Measurements from ENCODE around the gene GPR162. TPM values are rescaled to one million over a fixed set of nuclear protein-coding genes. Genes with fewer than 3 reads are reported as not detected.

The GPR162 gene
- polyA plus RNA-seq (2013, experiment 1 of 2; ENCODE audit: insufficient read length): 8.0 TPM
- 7.7 TPM for polyA plus RNA-seq (2013, experiment 2 of 2; ENCODE audit: insufficient read length)

- peak; percentile 61 for DNase-seq
Measured at GRCh38 chr12:6821591-6822425, at the start of gene GPR162. GPR162 (plus strand) TSS chr12:6821821; CDS start chr12:6823899, 2,078 bp downstream.

DNA sequence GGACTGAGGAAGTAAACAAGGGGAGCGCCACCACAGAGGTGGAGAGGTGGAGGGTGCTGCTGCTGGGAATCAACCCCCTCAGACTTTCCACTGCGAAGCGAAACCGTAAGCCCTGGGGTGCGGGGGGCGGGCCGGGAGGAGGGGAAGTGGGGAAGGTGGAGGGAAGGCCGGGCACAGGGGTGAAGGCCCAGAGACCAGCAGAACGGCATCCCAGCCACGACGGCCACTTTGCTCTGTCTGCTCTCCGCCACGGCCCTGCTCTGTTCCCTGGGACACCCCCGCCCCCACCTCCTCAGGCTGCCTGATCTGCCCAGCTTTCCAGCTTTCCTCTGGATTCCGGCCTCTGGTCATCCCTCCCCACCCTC, 49.3 kb upstream of the GPR162 start, which contains the start of gene LAG3:
TSS of gene LAG3 (plus strand) at position 190 of the 365 bp plus-strand sequence. CDS start 333 bp downstream, outside the sequence.
- DNase-seq: no peak

DNA sequence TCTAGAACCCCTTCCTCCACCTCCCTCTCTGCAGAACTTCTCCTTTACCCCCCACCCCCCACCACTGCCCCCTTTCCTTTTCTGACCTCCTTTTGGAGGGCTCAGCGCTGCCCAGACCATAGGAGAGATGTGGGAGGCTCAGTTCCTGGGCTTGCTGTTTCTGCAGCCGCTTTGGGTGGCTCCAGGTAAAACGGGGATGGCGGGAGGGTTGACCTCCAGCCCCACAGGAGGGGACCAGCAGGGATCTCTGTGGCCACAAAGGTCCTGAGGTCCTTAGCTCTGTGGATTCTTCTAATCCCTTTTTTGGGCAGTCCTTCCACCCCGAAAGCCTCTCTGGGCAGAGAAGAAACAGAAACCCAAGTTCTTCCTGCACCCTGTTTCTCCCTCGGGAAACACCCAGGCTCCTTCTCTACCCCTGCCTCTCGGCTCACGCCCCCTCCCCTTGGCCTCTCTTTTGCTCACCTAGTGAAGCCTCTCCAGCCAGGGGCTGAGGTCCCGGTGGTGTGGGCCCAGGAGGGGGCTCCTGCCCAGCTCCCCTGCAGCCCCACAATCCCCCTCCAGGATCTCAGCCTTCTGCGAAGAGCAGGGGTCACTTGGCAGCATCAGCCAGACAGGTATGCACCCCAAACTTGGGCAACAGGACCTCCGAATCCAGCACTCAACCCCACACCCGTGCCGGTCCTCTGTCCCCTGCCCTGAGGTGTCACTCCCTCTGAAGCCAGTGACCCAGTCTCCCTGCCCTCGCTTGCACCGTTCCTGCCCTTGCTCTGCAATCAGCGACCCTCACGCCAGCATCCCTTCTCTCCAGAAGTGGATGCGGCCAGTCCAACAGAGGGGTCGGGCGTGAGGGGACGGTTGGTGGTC, 48.7 kb upstream of the GPR162 start:
- no peak for DNase-seq

DNA sequence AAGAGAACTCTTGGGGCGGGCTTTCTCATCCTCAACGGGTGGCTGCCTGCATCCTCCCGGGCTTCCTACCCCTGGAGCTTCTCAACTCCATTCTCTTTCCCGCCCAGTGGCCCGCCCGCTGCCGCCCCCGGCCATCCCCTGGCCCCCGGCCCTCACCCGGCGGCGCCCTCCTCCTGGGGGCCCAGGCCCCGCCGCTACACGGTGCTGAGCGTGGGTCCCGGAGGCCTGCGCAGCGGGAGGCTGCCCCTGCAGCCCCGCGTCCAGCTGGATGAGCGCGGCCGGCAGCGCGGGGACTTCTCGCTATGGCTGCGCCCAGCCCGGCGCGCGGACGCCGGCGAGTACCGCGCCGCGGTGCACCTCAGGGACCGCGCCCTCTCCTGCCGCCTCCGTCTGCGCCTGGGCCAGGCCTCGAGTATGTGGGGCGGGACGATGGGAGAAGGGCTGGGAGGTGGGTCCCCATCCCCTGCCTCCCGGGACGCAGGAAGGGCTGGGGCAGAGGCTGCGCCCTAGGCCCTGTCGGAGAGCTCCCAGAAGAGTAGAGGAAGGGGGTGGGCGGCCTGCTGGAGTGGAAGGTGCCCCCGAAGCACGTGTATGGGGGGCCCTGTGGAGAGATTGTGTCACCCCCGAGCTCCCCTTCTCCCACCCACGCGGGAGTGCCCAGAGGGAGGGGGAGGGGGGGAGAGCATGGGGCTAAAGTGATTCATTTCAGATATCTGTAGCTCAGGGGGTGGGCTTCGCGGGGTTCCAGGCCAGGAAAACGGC, 47.9 kb upstream of the GPR162 start:
- no peak for DNase-seq

- DNase-seq: no peak
Measured at GRCh38 chr12:6774499-6775062, 47.0 kb upstream of the GPR162 start.

DNA sequence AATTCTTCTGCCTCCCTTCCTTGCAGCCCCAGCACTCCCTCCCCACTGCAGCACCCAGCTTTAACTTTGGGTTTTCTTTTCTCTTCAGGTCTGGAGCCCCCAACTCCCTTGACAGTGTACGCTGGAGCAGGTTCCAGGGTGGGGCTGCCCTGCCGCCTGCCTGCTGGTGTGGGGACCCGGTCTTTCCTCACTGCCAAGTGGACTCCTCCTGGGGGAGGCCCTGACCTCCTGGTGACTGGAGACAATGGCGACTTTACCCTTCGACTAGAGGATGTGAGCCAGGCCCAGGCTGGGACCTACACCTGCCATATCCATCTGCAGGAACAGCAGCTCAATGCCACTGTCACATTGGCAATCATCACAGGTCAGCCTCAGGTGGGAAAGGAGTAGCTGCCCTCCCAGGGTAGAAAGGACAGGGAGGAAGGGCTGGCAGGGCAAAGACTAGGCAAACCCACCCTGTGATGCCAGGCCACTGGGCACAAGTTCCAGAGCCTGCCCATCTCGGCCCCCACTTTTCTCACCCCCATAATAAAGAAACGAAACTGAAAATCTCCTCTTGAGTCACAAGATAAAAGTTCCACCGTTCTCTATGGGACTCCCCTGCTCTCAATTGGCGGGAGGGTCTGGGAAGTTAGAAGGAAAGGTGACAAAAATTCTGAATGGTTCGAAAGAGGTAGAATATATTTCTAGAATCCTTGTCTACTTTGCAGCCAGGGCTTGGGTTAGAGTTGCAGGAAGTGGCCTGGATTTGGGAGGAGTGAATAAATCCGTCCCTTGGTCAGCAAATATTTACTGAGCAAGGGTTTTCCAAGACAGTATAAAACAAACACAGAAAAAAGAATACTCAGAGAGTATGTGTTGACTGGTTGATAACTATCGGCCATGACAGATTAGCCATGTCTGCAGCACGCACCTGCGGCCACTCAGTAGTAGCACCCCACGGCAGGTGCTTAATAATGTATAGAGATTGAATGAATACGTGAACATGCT, 46.1 kb upstream of the GPR162 start:
- DNase-seq: no peak

GRCh38 chr12:6777386-6777785, 44.2 kb upstream of the GPR162 start:
- DNase-seq: no peak

DNA sequence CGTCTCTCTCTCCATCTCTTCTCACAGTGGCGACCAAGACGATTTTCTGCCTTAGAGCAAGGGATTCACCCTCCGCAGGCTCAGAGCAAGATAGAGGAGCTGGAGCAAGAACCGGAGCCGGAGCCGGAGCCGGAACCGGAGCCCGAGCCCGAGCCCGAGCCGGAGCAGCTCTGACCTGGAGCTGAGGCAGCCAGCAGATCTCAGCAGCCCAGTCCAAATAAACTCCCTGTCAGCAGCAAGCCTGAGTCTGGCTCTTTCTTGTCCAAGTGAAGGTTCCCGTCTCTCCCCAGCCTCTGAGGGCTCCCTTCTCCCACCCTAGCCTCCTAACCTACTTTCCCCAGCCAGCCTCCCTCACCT, 43.4 kb upstream of the GPR162 start:
- DNase-seq: no peak

DNA sequence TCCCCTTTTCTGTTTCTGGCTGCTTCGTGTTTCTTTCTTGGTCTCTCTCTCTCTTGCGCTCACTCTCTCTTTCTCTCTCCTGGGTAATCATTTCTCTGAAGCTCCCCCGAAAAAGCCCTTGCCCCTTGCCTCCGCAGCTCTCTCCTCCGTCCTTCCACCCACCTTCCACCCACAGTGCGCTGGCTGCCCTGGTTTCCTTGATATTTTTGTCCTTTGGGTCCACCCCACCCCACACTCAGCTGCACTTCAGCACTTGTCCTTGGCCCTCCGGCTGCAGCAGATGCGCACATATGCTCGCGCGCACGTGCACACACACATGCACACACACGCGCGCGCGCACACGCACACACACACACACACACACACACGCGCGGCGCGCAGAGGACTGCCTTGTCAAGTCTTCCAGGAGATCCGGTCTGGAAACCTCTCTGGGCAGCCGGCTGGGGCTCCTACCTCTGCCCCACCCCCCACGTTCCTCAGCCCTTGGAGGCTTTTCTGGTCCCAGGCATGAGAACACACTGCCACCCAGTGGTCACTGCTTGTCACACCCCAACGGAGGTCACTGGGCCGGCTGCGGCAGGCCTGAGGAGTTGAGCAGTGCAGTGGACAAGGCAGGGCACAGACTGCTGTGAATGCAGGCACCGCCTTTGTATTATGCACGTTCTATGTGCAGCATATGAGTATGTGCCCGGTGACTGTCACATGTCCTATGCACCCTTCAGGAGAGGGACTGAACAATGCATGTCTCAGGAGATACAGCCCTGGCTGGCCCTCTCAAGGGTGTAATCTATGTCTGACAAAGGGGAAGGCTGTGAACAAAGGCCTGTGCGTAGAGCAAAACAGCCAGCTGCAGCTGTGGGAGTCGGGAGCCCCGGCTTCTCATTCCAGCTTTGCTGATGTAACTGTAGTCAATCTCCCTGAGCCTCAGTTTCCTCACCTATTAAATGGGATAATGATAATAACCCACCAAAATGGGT, 42.8 kb upstream of the GPR162 start:
- DNase-seq: peak; percentile 92

DNA sequence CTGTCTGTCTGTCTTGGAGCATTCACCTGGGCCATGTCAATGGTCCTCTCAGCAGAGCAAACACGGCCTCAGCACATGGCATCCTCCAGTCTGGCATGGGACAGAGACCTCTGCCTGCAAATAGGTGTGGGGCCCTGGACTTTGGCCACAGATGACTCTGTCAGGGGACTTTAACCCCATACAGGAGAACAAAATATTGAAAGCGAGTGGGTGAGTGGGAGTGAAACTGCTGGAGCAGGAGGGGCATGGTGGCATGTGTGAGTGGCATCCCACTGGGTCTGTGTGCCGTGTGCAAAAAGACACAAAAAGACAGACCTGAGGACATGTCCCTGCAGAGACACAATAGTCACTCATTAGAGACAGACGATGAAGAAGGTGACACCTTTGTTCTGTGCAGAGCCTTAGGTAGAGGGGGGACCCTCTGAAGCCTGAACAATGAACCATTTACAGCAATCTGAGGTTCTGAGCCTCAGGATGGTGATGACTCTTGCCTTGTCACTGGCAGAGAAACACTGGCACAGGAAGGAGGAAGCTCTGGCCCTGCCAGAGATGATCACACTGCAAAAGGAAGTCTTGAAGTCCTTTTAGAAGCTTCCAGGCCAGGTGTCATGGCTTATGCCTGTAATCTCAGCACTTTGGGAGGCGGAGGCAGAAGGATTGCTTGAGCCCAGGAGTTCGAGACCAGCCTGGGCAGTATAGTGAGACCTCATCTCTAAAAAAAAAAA, 41.8 kb upstream of the GPR162 start:
- DNase-seq: no peak

DNA sequence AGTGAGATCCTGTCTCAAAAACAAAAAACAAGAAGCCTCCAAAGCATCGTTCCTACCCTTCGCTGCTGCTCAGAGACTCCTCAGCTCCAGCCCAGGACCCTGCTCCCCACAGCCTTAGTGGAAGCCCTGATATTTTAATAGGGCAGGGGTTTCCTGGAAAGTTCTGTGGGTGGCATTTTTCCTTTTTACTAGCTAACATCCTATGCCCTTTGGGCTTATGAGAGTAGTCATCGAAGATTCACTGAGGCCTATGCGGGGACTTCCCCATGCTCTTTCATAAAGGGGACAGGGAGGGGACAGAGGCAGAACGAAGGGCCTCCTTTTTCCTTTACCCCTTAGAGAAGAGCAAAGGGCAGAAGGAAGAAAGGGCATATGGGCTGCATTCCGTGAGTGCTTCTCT, 41.0 kb upstream of the GPR162 start:
- DNase-seq: no peak

DNA sequence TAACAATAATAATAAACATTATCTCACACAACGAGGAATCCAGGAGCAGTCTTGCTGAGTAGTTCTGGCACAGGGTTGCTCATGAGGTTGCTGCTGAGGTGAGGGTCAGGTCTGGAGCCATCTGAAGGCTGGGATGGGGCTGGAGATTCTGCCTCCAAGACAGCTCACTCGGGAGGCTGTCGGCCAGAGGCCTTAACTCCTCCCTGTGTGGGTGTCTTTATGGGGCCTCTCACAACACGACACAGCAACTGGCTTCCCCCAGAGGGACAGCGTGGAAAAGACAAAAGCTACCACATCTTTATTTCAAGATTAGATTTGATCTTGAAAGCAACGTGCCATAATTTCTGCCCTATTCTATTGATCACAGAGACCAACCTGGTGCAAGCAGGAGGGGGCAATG, 39.5 kb upstream of the GPR162 start:
- no peak for DNase-seq

DNA sequence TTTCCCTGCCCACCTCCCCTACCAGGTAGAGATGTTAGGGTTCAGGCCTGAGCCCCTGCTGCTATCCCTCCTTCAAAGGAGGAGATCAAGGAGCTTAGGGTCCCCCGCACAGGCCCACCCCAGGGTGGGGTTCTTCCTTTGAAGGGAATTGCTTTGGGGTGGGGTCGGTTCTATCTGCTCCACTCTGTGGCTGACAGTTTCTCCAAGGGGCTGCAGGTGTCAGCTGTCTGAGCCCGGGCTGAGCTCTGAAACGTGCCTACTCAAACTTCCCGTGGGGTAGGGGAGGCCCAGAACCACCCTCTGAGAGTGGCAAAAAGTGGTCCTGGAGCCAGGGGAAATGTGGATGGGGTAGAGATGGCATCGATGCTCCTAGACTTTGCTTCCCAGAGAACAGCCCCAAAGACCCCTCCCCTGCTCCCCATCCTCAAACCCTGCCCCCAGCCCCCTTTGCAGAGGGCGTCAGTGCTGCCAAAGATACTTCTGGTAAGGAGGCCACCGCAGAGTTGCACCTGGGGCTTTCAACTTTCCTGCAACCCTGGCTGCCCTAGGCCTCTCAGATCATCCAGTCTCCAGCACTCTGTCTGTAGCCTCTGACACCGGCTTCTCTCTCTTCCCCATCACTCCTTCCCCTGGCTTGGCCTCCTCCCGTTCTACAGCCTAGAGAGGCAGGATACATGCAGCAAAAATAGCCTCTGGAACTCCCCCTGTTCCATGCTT, 38.6 kb upstream of the GPR162 start:
- DNase-seq: no peak

GRCh38 chr12:6783828-6784227, 37.8 kb upstream of the GPR162 start:
- DNase-seq: no peak

GRCh38 chr12:6784296-6784695, 37.3 kb upstream of the GPR162 start:
- no peak for DNase-seq

GRCh38 chr12:6784761-6785160, 36.9 kb upstream of the GPR162 start:
- DNase-seq: no peak

- no peak for DNase-seq
Measured at GRCh38 chr12:6786416-6787094, 35.1 kb upstream of the GPR162 start.

DNA sequence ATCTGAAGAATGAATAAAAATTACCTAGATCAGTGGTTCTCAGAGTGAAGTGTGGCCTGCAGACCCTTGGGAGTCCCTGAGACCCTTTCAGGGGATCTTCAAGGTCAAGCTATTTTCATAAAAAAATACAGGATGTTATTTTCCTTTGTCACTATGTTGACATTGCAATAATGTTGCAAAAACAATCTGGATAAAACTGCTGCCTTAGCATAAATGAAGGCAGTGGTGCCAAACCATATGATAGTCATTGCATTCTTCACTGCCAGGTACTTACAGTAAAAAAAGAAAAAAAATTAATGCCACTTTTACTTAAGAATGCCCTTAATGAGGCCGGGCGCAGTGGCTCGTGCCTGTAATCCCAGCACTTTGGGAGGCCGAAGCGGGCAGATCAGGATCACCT, 34.3 kb upstream of the GPR162 start:
- DNase-seq: no peak

Data from fibroblast of skin of abdomen (primary cell).